DOHH2 (cell line): ENCODE measurements around the gene MAP3K4.

Experiments
- H3F3A ChIP-seq: fragments of 200-600 bp; sonication (generic), shearing (Covaris generic); 2 replicates; pipeline ENCODE4 v1.6.0; 2016; ENCODE audit warnings: antibody characterized with exemption, mild to moderate bottlenecking; ENCODE audit not compliant: control insufficient read depth, insufficient read depth
- H3K27ac ChIP-seq: fragments of 200-600 bp; sonication (generic); 2 replicates; pipeline ENCODE4 v1.5.1; 2014; ENCODE audit warnings: low read depth, mild to moderate bottlenecking, low read length, moderate library complexity
- H3K27me3 ChIP-seq: fragments of 200-600 bp; sonication (generic); 2 replicates; pipeline ENCODE4 v1.6.1; 2014; ENCODE audit warnings: mild to moderate bottlenecking, low read length, mixed read lengths; ENCODE audit not compliant: control insufficient read depth
- H3K36me3 ChIP-seq: fragments of 200-600 bp; sonication (generic); 2 replicates; pipeline ENCODE4 v1.6.1; 2014; ENCODE audit warnings: mild to moderate bottlenecking, low read length, moderate library complexity, mixed read lengths; ENCODE audit not compliant: control insufficient read depth
- H3K4me1 ChIP-seq: fragments of 200-600 bp; sonication (generic); 2 replicates; pipeline ENCODE4 v1.6.1; 2014; ENCODE audit warnings: mild to moderate bottlenecking, low read length, mixed read lengths; ENCODE audit not compliant: control insufficient read depth
- H3K4me2 ChIP-seq: fragments of 200-600 bp; sonication (generic); 2 replicates; pipeline ENCODE4 v1.6.0; 2014; ENCODE audit warnings: mild to moderate bottlenecking, low read length, moderate library complexity
- H3K4me3 ChIP-seq: fragments of 200-600 bp; sonication (generic); 2 replicates; pipeline ENCODE4 v1.5.1; 2014; ENCODE audit warnings: mild to moderate bottlenecking, low read length, mixed read lengths
- H3K79me2 ChIP-seq: fragments of 200-600 bp; sonication (generic); 2 replicates; pipeline ENCODE4 v1.6.1; 2014; ENCODE audit warnings: mild to moderate bottlenecking, low read length, mixed read lengths; ENCODE audit not compliant: control insufficient read depth
- H3K9me2 ChIP-seq: fragments of 200-600 bp; sonication (generic); replicated peaks from 2 replicates; pipeline ENCODE4 v1.6.1; 2014; ENCODE audit warnings: mild to moderate bottlenecking, low read length, mixed read lengths; ENCODE audit not compliant: control insufficient read depth
- H3K9me3 ChIP-seq: fragments of 200-600 bp; sonication (generic); 2 replicates; pipeline ENCODE4 v1.6.1; 2014; ENCODE audit warnings: antibody characterized with exemption, low read length, mixed read lengths; ENCODE audit not compliant: control insufficient read depth, insufficient read depth
- H4K20me1 ChIP-seq: fragments of 200-600 bp; sonication (generic); 2 replicates; pipeline ENCODE4 v1.6.0; 2014; ENCODE audit warnings: low read depth, mild to moderate bottlenecking, antibody characterized with exemption, low read length, moderate library complexity; ENCODE audit not compliant: control insufficient read depth, insufficient read depth
- CTCF ChIP-seq: fragments of 200-600 bp; sonication (generic); IDR thresholded peaks from one replicate; pipeline ENCODE4 v1.5.1; 2014; ENCODE audit warnings: antibody characterized with exemption, mild to moderate bottlenecking, low read depth, low read length; ENCODE audit not compliant: poor library complexity, severe bottlenecking
- EZH2phosphoT487 ChIP-seq: fragments of 200-600 bp; sonication (generic); IDR thresholded peaks from 2 replicates; pipeline ENCODE4 v1.6.1; 2017; ENCODE audit warnings: borderline replicate concordance, mild to moderate bottlenecking, antibody characterized with exemption, low read length, moderate library complexity, mixed read lengths

The MAP3K4 gene

DNA sequence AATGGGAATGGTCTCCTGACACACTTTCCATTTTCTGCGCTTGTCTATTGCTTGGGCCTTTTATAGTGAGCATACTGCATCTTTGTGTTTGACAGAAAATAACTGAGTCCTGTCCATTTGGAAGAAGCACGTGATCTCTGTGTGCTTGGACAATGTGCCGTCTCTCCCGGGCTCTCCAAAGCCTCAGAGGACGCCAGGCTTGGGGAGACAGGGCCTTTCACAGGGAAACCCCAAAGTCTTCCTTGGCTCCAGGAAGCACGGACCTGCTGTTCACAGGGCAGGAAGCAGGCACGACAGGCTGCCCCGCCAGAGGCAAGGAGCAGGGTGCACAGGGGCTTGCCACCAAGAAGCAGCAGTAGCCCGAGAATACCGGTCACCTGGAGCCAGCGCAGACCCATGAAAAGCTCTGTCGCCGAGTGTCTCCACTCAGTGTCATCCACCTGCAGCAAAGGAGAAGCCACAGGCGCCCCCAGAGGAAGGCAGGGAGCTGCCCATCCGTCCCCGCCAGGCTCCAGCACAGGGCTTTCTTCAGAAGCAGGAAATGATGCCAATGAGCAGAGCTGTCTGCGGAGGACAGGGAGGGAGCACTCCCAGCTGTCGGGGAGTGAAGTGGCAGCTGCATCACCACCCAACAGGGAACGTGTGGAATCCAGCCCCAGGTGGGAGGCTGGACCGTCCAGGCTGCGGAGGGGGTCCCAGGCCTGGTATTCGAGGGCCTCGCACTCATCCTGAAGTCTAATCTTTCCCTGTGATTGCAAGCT, 147.2 kb downstream of the MAP3K4 start:
- Histone ChIP-seq H3K79me2 (no peaks in the 10 kb centered on the region), H3K4me1 (no peaks in the 10 kb centered on the region), H3K4me2 (no peak overlapping the region), H3F3A (no peaks in the 10 kb centered on the region), H3K27ac (no peak overlapping the region), H3K27me3 (no peaks in the 10 kb centered on the region), H3K9me2 (no peaks in the 10 kb centered on the region), H3K9me3 (no peaks in the 10 kb centered on the region), H3K4me3 (no peak overlapping the region), H3K36me3 (no peaks in the 10 kb centered on the region), H4K20me1 (no peaks in the 10 kb centered on the region)
- TF ChIP-seq CTCF = no peak
- no peak for TF ChIP-seq EZH2phosphoT487

DNA sequence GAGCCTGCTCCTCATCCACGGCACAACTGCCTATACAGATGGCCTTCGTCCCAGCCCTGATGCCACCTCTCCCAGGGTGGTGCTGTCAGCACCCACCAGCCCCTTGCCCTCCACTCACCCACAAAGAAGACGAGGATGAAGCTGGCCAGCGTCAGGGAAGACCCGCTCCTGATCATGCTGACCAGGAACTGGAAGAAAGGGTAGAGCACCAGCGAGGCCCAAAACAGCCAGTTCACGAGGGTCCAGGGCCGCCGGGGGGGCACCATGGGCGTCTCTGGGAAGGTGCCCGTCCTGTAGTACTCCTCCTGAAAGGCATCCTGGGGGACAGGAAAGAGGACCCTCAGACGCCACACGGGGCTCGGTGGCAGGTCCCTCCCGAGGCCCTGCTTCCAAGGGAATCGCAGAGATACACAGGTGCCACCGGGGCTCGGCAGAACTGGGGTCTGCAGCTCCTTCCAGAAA, 147.8 kb downstream of the MAP3K4 start:
- Histone ChIP-seq H3K79me2 (no peaks in the 10 kb centered on the region), H3K4me2 (no peak overlapping the region), H3F3A (no peaks in the 10 kb centered on the region), H3K4me3 (no peak overlapping the region), H3K4me1 (no peaks in the 10 kb centered on the region), H3K36me3 (no peaks in the 10 kb centered on the region), H3K9me2 (no peaks in the 10 kb centered on the region), H4K20me1 (no peaks in the 10 kb centered on the region), H3K27ac (no peak overlapping the region), H3K9me3 (no peaks in the 10 kb centered on the region), H3K27me3 (no peaks in the 10 kb centered on the region)
- TF ChIP-seq CTCF = no peak
- TF ChIP-seq EZH2phosphoT487 = no peak

DNA sequence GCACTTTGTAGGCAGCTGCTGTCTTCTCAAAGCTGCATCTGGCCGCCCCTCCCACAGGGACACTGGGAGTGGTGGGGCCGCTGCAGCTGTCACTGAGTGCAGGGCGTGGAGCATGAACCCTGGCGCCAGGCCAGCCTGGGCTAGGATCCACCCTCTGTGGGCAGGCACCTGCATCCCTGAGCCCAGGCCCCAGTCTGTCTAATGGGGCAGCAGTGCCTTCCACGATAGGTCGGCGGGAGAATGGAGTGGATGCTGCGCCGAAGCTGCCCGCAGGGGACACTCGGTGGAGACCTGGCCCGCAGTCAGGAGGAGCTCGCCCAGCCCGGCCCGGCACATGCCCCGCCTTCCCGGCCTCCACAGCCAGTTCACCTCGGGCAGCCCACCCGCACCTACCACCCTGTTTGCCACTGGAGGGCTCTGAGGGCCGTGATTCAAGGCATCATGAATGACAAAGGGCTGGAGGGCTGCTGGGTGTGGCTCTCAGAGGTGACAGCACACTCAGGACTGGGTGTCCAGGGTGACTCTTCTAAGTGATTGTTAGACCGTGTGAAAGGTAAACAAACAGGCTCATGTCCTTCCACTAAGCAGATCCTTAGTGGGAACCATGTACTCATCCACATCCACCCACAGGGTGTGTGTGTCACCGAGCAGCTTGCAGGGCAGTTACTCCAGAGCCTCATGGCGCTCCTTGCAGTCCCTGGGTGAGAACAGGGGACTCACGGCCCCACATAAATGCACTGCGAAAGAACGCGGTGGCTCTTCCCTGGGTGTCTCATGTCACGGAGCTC, 148.4 kb downstream of the MAP3K4 start:
- no peak for TF ChIP-seq CTCF
- no peak for TF ChIP-seq EZH2phosphoT487
- no peaks in the 10 kb centered on the region for H3K4me1 ChIP-seq
- H3K27ac ChIP-seq = no peak overlapping the region
- no peaks in the 10 kb centered on the region for H3K36me3 ChIP-seq
- H3K4me3 ChIP-seq = no peak overlapping the region
- no peaks in the 10 kb centered on the region for H3K27me3 ChIP-seq
- H4K20me1 ChIP-seq = no peaks in the 10 kb centered on the region
- H3K9me2 ChIP-seq = no peaks in the 10 kb centered on the region
- no peaks in the 10 kb centered on the region for H3K9me3 ChIP-seq
- no peaks in the 10 kb centered on the region for H3K79me2 ChIP-seq
- no peak overlapping the region for H3K4me2 ChIP-seq
- no peaks in the 10 kb centered on the region for H3F3A ChIP-seq
